Epithelial cell of prostate (primary cell): Measurements from ENCODE around the gene CNTNAP1.
A peak's percentile ranks its signal among the peaks of the same experiment; 100 is the strongest.

Source experiments
- DNase-seq: peaks from one replicate; pipeline ENCODE4 v3.0.0-alpha.2; 2011; ENCODE audit warnings: low read depth, low spot score
- H3K27ac ChIP-seq: fragments of 450-650 bp; 2 replicates; pipeline ENCODE4 v1.5.1; 2017; ENCODE audit warnings: mild to moderate bottlenecking

The CNTNAP1 gene

GRCh38 chr17:42669977-42670788 is 12.1 kb upstream of the CNTNAP1 start:
- DNase-seq: no peak
- no peak overlapping the region for H3K27ac ChIP-seq

DNA sequence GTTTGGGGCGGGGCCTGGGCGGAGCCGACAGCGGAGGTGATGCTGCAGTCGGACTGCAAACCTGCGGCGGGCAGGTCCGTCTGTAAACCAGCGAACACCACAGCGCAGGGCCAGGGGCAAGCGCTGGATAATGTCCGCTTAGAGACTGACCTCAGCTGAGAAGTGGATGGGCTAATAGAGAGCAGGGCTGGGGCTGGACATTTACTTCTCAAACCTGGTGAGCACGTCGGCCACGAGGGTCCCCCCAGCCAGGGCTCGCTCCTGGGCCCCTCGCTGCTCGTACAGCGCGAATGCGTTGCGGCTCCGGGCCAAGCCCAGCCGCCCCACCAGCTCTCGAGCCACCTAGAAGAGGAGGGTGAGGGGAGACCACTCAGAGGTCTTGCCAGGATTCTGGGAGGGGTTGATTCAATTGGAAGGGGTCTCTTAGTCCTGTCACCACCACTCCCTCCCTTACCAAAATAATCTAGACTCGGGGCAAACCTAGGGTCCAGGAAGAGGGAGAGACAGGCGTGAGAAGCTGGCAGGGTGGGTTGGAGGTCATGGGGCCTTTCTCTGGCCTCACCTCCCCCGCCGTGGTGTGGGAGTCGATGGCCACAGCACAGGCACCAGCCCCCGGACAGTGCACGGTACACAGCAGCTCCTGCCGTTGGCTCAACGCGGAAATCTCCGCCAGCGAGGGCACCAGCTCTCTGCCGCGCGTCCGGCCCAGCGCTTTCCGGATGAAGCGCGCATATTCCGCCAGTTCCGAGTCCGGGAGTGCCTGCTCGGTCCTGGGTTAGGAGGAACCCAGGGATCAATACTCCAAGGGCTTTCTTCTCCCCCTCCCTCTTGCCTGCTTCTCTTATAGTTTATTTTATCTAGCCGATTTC is 11.3 kb upstream of the CNTNAP1 start:
- DNase-seq: no peak
- no peak overlapping the region for H3K27ac ChIP-seq

DNA sequence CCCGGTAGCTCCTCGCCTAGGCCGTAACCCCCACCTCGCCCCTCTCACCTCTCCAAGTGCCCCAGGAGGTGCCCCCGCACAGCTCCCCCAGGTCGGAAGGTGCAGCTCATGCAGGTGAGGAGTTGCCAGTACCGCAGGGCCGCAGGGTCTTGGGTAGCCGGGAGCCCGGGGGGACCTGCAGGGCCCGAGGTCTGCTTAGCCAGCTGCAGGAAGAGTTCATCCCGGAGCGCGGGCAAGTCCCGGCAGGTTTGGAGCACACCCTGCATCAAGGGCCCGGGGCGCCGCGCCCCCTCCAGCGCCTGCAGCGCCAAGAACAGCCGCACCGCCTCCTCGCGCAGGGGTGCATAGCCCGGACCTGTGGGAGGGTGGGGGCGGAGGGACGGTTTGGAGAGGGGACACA is 10.3 kb upstream of the CNTNAP1 start:
- H3K27ac ChIP-seq: peak overlapping the region; percentile 16
- DNase-seq: no peak

GRCh38 chr17:42673266-42673884 is 9.0 kb upstream of the CNTNAP1 start:
- no peak for DNase-seq
- no peak overlapping the region for H3K27ac ChIP-seq

DNA sequence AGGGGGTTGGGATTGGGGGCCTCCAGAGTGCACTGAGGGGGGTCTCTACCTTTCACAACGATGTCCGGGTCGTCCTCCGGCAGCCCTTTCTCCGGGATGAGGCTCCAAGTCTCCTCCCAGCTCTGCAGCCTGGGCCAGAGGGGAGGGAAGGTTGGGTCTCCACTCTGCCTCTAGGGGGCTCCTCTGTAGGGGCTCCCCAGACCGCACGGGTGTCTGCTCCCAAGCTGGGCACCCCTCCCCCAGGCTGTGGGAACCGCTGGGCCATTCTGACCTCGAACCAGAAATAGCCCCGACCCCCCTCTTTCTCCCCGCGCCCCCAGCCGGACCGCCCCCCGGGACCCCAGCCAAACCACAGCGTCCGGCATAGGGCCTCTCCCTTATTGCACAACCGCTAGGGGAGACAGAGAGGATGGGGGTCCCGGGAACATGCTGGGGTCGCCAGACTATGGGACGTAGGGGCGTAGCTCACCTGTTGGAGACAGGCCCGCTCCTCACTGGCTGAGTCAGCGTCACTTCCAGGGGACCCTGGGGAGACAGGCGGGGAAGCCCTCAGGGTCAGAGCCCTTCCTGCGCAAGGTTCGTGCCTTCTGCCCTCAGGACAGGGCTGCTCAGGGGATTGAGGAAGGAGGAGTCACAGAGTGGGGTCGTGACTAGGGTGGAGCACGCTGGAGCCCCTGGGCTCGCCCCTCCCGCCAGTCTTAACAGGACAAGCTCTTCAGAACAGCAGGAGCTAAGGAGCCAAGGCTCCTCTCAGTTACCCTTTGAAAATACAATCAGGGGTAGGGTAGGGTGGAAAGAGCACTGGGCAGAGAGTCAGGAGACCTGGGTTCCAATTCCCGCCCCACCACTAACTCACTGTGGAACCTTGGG is 8.2 kb upstream of the CNTNAP1 start:
- DNase-seq: no peak
- H3K27ac ChIP-seq: peak overlapping the region; percentile 94

DNA sequence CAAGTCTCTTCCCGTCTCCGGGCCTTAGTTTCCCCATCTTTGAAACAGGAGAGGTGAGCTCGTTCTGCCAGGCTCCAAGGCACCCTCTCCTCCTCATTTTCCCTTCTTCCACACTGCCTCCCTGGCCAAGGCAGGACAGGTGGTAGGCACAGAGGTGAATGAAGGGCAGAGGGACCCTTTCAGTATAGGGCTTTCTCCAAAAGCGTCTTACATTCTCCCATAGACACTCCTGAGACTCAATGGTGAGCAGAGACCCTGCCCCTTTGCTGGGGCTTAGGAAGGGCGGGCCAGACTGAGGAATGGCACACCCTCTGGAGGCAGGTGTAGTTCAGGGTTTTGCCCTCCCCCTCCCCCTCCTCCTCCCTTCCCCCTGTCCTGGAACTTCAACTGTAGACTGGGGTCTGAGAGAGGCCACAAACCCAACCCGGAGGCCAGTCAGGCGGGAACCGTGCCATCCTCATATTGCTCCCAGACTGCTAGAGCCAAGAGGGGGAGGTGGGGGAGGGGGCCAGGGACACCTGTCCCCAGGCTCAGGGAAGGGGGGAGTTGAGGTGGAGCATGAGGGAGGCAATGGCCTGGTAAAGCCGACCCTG is 7.5 kb upstream of the CNTNAP1 start:
- DNase-seq: no peak
- H3K27ac ChIP-seq: peak overlapping the region; percentile 94

DNA sequence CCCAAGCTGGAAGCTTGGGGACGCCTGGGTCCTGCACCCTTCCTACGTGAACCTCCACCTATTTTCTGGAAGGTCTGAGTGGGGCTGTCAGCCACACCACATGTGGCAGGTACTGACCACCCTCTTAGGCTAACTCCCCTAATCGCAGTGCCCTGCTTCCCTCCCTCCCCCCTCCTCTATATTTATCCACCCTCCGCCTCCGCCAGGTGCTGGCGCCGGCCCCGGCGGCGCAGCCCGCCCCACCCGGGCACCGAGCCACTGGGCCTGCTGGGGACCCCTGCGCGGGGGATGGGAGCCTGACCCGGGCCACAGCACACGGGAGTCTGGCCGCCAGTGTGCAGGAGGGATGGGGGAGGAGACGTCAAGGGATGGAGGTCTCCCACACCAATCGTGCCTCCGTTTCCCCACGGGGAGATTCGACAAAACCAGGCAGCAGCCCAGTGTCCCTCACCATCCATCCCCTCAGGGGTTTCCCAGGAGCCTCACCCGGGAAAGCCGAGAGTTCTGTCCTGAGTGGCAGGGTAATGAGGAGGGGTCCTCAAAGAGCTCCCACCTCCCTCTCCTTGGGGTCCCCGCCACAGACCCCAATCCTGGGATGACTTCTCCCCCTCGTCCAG is 6.9 kb upstream of the CNTNAP1 start:
- DNase-seq: no peak
- peak overlapping the region; percentile 94 for H3K27ac ChIP-seq

DNA sequence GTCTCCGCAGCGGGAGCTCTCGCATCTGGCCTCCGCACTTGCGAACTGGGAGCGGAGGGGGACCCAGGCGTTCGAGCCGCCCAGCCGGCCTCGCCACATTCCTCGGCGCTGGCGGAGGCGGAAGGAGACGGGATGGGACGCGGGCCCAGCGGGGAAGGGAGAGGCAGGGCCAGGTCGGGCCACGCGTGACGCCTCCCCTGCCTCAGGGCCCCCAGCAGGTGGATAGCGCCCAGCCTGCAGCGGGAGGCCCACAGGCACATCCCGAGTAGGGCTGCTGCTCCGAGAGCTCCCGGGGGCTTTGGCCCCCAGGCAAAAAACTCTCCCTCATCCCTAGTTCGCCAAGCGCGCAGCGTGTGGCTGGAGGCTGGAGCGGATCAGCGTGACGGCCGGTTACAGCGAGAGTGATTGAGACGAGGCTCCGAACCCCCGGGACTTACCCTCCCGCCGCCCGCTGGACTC is 6.3 kb upstream of the CNTNAP1 start:
- peak overlapping the region; percentile 94 for H3K27ac ChIP-seq
- no peak for DNase-seq

GRCh38 chr17:42676424-42677011 is 5.8 kb upstream of the CNTNAP1 start, which contains the start of gene PLEKHH3:
PLEKHH3 (minus strand) TSS chr17:42676994; CDS start chr17:42676563, 431 bp downstream.
- DNase-seq: no peak
- peak within 1 kb of the TSS; percentile 94 for H3K27ac ChIP-seq

DNA sequence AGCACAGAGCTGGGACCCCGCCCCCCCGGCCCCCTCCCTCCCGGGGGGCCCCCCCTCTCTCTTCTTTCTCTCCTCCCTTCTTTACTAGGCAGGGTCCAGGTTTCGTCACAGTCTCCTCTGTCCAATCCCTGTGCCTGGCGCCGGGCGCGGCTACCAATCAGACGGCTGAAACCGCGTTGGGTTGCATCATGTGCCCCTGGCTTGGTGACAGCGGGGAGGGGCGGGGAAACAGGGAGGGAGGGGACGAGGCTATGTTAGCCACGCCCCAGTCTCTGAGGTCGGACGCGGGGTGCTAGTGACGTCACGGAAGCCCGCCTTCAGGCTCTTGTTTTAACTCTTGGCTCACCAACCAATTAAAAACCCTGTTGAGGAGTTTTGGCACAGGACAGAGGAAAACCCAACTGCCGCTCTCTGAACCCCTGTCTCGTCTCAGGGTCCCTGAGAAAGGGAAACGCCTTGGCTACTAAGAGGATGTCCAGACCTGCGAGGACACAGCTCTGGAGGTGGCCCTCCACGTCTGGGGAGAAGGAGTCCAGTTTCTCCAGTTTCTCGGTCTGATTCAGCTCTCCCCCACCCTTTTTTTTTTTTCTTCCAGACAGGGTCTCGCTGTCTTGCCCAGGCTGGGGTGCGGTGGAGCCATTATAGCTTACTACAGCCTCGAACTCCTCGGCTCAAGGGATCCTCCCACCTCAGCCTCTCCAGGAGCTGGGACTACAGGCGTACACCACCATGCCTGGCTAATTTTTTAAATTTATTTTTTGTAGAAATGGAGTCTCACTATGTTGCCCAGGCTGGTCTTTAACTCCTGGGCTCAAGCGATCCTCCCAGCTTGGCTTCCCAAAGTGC is 5.1 kb upstream of the CNTNAP1 start:
- H3K27ac ChIP-seq: peak overlapping the region; percentile 94

GRCh38 chr17:42677921-42678781 is 4.2 kb upstream of the CNTNAP1 start:
- no peak for DNase-seq
- peak overlapping the region; percentile 94 for H3K27ac ChIP-seq

More for the DNA sequence above, 5.1 kb upstream of the CNTNAP1 start:
- peak; percentile 97 for DNase-seq

DNA sequence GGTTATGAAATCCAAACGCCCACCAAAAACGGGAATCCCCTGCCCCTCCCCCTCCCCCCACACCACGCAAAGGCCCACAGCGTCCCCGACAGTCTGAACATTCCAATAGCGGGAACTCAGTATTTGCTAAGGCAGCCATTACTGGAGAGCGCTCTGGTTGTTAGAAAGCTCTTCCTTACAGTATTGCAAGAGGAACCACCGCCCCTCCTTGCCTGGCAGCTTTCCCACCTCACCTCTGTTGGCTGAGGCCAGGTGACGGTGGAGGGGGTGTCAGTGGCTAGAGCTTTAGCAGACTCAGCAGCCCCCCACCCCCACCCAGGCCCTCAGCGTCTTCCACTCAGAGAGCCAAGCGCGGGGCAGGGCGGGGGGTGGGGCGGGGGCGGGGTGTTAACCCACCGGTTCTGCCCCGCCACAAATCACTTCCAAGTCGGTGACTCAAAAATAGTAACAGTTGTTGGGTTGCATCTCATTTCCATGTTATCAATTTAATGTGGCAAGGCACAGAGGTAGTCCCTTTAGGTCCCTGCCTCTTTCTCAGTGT is 3.3 kb upstream of the CNTNAP1 start:
- no peak for DNase-seq
- peak overlapping the region; percentile 94 for H3K27ac ChIP-seq

- no peak for DNase-seq
- peak overlapping the region; percentile 94 for H3K27ac ChIP-seq
Measured at GRCh38 chr17:42679492-42680330, 2.6 kb upstream of the CNTNAP1 start.

DNA sequence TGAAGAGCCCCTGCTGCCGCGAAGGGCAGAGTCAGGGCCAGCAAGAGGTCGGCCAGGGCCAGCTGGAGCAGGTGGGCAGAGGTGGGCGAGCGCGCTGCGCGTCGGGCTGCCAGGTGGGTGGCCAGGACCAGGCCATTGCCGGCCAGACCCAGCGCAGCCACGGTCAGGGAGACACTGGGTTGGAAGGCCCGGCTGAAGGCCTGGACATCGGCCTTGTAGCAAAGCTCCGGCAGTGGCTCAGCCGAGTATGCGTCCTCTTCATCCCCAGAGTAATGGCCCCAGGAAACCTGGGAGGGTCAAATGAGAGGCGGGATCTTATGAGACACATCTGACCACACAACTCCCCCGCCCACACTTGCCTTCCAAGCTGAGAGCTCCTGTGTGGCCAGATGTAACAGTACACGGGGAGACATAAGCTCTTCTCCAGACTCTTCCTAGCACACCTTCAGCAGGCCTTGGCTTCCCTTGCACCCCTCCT is 2.0 kb upstream of the CNTNAP1 start:
- peak overlapping the region; percentile 94 for H3K27ac ChIP-seq
- DNase-seq: no peak

DNA sequence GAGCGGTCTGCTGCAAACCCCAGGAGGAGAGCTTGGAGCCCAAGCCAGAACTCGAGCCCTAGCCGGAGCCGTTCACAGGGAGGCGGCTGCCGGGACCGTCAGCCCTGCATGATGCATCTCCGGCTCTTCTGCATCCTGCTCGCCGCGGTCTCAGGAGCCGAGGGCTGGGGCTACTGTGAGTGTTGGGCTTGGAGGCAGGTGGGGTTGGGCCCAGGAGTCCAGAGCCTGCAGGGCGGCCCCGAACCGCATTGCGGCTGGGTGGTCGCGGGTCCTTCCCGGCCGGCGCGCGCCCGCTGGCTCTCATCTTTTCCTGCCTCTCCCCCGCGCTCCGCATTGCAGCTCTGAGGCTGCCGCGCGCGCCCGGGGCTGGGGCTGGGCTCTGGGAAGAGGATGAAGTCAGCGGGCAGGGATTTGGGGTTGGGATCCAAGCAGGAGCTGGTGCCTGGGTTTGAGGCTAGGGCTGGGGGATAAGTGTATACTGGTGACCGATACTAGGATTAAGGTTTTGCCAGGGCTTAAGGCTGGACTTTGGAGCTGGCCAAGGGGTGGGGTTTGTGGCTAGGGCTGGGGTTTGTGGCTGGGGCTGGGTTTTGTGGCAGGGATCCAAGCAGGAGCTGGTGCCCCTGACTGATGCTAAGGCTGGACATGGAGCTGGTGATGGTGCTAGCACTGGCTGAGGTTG is 532 bp downstream of the CNTNAP1 start:
- DNase-seq: no peak
- H3K27ac ChIP-seq: peak overlapping the region; percentile 12
